HG02840 (cell line): ENCODE results near the gene CRELD1.
A peak's percentile ranks its signal among the peaks of the same experiment; 100 is the strongest.
"Not testable (repeated sequence)": the region's sequence is repeated elsewhere in the genome, so short reads cannot be mapped to it uniquely, and the experiment has no call there.

Source experiments
- ATAC-seq: cut with Tn5 transposase; IDR thresholded peaks from one replicate; pipeline ENCODE4 v1.9.1; 2021; ENCODE audit warnings: mild to moderate bottlenecking, moderate library complexity, moderate number of reproducible peaks; ENCODE audit not compliant: unreplicated experiment, low FRiP score

The CRELD1 gene

DNA sequence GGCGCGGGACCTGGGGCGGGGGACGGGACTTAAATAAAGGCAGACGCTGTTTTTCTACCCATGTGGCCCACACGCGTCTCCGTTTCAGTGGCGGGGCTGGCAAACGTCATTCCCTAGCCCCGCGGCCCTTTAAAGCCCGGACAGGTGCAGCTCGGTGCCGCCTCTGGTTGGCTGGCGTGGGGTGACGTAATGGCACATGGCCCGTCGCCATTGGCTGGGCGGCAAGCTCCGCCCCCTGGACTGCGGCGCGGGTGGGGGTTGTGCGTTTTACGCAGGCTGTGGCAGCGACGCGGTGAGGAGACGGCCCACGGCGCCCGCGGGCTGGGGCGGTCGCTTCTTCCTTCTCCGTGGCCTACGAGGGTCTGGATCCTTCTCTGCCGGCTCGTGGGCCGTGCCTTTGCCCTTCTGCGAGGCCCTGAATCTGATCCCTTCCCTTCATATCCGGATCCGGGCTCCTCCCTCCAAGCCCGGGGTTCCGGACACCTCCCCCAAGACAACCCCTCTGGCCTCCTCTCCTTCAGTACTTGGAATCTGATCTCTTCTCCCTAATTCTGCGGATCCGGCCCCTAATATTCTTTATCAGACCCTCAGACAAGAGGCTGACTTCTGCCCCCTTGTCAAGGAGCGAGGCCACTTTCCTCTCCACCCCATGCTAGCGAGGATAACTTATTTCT, at the start of gene CRELD1:
Gene CRELD1 (plus strand): TSS at position 274 of the 674 bp plus-strand sequence. CDS start 605 bp downstream, outside the sequence.
- ATAC-seq = peak; percentile 91

- no peak for ATAC-seq
Observed at GRCh38 chr3:9884555-9885165, 49.0 kb upstream of the CRELD1 start.

GRCh38 chr3:9886328-9886727, 47.3 kb upstream of the CRELD1 start:
- ATAC-seq = no peak

DNA sequence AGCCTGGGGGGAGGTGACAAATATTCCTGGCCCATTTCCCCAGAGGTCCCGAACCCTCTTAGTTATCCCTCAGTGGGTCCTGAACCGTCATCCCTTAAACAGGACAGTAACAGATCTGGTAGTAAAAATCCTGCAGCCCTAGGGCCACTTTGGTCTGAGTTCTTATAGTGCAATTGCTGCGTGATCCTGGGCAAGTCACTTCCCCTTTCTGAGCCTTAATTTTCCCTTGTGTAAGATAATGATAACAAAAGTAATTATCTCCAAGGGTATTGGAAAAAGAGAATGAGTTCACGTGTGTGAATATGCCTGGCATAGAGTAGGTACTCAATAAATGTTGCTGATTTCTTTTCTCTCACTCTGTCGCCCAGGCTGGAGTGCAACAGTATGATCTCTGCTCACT, 46.2 kb upstream of the CRELD1 start:
- ATAC-seq = no peak

DNA sequence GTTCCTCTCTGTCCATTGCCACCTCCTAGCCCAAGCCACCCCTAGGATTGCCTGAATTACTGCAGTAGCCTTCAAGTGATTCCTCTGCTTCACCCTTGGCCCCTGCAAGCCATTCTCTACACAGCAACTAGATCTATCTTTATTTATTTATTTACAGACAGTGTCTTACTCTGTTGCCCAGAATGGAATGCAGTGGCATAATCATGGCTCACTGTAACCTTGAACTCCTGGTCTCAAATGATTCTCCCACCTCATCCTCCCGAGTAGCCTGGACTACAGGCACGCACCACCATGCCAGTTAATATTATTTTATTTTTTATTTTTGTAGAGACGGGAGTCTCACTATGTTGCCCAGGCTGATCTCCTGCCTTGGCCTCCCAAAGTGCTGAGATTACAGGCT, 45.1 kb upstream of the CRELD1 start:
- no peak for ATAC-seq

- no peak for ATAC-seq
Observed at GRCh38 chr3:9889405-9889804, 44.2 kb upstream of the CRELD1 start.

- peak; percentile 82 for ATAC-seq
Observed at GRCh38 chr3:9890249-9891071, 43.2 kb upstream of the CRELD1 start, which contains the start of gene JAGN1. TSS of gene JAGN1 (plus strand) at chr3:9890610. CDS start at chr3:9890723, 113 bp downstream.

DNA sequence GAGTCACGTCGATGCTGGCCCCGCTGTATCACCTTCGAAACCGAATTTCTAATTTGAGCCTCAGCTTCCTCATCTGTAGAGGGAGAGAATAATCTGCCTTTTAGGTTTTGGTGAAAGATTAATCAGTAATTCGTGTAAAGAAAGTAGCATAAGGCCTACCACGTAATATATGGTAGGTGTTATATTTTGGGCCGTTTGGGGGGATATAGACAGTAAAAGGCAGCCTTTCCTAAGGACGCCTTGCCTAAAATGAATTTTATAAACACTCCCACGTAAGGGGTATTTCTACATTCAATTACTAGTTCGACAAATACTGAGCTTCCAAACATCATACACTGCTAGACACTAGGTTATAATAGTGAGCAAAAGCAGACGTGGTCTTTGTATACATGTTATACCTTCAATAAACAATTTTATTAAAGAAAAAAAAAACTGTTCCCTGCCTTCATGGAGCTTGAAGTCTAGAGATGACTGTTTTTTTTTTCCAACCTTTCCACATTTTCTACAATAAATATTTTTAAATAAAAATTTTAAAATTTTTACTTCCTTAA, 42.5 kb upstream of the CRELD1 start:
- no peak for ATAC-seq

DNA sequence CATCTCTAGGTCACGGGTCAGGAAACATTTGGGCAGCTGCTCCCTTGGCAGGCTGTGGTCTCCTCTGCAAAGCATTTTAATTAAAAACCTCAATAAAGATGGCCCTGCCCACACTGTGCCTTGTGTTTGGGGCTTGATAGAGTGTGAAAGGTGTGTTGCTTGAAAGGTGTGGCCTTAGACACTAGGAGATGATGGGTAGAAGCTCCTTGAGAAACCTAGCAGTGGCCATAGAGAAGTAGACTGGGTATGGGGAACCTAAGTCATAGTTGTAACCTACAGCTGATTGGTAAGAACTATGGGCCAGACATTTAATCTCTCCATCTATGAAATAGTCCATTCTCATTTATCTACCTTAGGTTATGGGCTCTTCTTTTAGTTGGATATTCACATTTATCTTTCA, 39.9 kb upstream of the CRELD1 start:
- ATAC-seq = no peak

GRCh38 chr3:9895715-9896114, 37.9 kb upstream of the CRELD1 start:
- ATAC-seq = not testable (repeated sequence)

GRCh38 chr3:9896755-9897407, 36.8 kb upstream of the CRELD1 start:
- ATAC-seq = not testable (repeated sequence)

GRCh38 chr3:9897408-9898372, 35.9 kb upstream of the CRELD1 start:
- ATAC-seq = no peak

DNA sequence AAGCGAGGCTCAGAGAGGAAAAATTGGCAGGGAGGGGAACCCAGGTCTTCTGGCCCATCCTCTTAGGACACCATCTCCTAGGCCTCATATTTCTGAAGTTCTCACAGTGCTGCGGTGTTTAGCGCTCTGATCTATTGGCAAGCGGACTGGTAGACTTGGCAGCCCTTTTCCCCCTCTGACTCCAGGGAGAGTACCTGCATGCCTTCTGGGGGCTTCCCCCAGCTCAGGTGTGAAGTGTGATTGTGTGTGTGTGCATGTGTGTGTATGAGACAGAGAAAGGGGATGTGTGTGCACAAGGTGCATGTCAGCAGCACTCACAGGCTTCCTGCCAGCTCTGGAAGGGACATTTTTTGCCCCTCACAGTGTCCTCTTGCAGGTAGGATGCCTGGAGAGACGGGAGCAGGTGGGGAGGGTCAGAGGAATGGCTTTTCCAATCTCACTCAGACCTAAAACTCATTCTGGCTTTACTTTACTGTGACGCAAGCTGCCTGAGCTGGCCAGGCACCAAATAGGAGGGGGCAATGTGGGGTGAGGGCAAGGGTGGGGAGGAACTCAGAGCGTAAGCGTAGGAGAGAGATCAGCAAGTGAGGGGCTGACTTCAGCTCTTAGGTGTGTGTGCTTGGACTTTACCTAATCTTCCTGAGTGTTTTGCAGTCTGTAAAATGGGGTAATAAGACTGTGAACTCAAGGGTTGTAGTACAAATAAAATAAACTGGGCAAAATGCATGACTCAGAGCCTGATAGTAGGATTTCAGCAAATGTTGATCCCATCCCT, 35.0 kb upstream of the CRELD1 start:
- ATAC-seq = no peak

- no peak for ATAC-seq
Observed at GRCh38 chr3:9899289-9899791, 34.3 kb upstream of the CRELD1 start.

DNA sequence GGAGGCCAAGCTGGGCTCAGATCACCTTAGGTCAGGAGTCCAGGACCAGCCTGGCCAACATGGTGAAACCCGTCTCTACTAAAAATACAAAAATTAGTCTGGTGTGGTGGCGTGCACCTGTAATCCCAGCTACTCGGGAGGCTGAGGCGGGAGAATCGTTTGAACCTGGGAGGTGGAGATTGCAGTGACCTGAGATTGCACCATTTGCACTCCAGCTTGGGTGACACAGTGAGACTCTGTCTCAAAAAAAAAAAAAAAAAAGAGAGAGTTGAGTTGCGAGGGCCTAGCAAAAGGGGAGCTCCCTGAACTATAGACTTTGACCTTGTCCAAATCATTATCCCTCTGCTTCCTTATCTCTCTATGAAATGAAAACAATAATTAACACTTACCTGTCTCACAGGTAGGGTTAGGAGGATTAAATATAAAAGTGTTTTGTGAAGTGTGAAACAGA, 32.6 kb upstream of the CRELD1 start:
- not testable (repeated sequence) for ATAC-seq

GRCh38 chr3:9901967-9902366, 31.7 kb upstream of the CRELD1 start:
- no peak for ATAC-seq

GRCh38 chr3:9902372-9903237, 31.0 kb upstream of the CRELD1 start, which contains the start of gene IL17RE:
TSS of gene IL17RE (plus strand) at chr3:9902848. CDS start at chr3:9902933, 85 bp downstream.
- no peak for ATAC-seq
